OCI-M1 (cell line): Measurements from ENCODE around the gene RYK.
"Not testable (repeated sequence)": the region's sequence is repeated elsewhere in the genome, so short reads cannot be mapped to it uniquely, and the experiment has no call there.

Experiments used
- DNase-seq: peaks from one replicate; lab custom pipeline; 2025; lab: John Stamatoyannopoulos, UW

RYK gene

DNA sequence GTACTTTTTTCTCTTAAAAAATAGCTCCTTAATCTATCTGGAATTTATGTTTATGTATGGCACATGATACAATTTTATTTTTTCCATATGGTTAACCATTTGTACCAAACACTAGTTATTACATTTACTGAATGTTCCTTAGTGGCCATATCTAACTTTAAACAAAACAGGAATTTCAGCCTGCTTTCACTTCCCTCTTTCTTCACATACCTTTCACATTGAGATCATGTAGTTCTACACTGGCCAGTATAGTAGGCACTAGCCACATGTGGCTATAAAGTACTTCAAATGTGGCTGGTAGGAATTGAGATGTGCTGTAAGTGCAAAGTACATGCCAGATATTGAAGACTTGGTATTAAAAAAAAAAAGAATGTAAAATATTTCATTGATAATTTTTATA lies 4.7 kb upstream of the RYK start:
- peak; percentile 45 for DNase-seq

DNA sequence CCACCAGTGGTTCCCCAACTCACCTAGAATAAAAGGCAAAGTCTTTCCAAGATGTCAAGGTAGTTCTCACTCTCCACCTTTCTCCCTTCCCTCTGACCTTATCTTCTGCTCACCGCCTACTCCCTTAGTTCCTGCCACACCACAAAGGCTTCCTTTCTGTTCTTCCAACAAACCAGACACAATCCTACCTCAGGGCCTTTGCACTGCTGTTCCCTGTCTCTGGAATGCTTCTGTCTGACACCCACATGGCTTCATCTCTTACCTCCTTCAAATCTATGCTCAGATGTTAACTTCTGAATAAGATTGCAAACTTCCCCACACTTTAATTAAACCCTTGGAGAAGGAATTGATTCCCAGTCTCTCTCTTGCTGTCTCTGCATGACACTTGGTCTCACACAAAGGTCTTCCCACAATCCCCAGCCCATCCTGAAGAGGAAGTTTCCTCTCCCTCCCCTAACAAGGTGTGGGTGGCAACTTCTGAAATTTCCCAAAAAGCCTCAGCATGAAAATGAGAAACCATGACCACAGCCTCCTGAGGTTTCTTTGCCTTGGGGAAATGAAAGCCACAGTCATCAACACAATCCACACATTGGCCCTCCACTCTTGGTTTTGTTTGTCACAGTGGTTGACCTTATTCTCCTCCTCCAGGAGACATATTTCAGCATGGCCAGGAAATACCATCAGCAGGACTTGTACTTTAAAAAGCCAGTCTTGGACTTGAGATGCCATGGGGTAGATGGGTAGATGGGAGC lies 3.0 kb upstream of the RYK start:
- peak; percentile 17 for DNase-seq

DNA sequence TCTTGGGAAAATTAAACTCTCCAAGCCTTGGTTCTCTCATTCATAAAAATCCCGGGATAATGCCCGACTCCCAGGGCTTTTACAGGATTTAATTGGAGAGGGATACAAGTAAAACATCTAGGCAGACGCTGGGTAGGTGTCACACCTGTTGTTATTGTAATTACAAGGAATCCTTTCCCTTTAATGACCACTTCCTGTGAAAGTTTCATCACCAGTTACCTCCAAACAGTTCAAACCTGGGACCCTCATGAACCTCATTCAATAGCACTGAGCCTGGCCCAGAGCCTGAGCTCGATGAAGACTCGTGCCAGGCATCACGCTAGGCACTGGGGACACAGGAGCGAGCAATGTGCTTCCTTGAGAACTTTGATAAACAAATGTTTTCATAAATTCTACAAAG lies 2.1 kb upstream of the RYK start:
- DNase-seq = no peak

DNA sequence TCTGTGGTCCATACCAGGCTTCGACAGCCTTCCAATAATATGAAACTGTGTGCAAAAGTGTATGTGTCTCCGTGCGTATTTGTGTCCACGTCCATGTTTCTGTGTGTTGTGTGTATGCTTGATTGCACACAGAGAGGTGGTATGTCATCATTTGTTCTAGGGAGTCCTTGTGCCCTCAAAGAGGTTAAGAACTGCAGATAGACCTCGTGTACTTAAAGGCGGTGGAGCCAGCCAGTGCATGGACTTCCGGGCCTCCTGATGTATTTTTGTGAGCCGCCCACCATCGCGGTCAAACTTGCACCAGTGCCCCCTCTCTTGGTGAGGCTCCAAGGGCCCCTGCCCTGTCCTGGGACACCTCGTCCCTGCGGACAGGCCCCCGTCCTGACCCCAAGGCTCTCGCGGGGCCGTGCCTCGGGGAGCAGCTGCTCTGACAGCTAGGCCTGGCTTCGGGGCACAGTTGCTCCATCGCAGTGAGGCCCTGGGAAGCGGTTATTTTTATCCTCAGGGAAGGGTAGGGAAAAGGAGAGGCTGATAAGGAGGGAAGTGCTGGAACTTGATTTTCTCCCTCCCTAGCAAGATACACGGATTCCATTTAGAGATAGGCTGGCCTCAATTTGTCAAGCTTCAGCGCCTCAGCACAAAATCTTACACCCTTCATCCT lies 1.2 kb upstream of the RYK start:
- DNase-seq = no peak

DNA sequence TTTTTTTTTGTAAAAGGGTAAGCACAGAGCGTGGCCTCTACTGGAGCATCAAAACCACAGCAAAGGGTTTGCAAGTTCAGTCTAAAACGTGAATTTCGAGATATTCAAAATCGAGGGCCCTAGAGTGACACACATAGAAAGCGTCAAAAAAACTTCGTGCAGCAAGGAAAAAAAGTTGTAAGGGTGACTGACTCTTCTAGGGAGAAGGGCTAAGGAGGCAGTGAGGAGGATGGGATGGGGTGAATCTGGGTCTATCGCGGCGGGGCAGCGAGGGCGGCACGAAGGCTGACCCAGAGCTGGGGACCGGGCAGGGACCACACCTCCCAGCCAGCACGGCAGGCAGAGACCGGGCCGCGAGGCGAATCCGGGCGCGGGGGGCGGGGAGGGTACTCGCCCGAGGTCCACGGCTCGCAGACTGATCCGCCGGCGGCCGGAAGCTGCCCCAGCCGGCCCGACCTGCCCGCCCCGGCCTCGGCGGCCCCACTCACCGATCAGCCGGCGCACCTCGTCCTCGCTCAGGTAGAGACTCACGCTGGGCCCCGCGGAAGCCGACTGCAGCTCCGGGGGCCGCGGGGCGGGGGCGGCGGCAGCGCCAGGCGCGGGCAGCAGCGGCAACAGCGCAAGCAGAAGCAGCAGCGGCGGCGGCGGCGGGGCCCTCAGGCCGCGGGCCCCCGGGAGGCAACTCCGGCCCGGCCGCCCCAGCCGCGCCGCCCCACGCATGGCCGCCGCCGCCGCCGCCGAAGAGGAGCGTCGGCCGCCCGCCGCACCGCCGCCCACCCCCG lies 533 bp downstream of the RYK start:
- DNase-seq = peak; percentile 73

DNA sequence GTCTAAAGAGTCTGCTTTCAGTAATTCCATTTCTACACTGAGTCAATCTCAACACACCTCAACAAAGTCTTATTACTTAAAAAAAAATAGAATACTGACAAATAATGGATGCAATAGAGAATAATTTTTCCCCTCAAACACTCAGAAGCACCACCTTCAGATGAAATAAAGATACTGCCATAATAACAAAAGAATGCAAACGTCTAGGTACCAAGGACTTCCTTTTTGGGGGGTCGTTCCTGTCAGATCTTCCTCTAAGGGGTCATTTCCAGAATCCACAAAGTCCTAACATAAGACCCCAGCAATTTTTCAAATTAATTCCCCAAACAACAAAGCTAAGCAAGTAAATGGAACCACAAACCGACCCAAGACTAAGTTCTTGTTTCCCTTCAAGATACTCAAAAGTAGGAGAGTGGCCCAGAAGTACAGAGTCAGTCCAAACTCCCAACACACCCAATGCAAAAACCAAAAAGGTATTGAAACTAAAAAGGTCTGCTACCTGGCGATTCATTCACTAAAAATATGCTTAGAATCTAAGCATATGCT lies 1.3 kb downstream of the RYK start:
- DNase-seq = peak; percentile 59

DNA sequence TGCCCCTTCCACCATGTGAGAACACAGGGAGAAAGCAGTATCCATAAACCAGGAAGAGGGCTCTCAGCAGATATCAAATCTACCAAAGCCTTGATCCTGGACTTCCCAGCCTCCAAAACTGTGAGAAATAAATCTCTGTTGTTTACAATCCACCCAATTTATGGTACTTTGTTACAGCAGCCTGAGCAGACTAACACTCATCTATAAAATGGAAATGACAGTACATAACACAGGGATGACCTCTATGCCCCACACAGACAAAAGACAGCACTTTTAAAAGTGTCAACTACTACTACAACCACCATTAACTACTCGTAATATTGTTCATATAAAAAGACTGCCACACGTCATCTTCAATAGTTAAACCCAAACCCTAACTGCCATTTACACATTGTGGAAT lies 5.7 kb downstream of the RYK start:
- DNase-seq = no peak

DNA sequence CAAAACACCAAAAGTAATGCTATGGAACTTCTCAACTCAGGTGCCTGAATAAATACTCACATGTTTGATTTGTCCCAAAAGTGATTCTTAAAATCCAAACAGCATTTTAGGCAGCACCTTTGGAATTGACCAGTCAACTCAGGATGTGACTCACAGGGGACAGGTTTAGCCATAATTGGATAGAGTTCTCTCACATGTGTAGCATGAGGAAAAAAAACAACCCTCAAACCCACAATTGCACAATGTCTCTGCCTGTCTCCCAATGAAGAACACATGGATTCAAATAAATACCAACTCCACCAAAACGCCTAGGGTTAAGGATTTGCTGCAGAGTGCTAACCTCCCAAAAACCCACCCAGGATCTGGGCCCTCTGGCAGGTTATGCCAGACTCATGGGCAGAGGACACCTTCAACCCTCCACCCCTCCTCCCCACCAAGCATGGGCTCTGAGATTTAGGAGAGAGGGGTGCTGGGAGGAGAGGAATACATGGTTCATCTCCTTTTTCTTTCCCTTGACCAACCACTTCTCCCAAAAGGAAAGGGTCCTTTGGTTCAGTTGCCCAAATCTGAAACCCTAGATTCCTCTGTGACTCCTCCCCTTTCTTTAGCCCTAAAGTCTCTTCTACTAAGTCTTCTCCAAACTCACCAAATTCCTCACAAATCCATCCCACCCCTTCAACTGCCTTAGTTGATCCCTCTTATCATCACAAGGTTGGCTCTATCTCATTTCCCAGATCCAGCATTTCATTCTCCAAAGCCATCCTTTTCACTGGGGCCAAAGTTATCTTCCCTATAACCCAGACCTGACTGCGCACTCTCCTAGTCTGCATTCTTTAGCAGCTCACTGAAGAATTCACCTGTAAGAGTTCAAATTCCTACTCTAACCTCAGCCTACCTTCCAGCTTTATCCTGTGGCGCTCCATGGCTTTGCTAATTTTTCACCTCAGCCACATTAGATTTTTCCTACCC lies 7.7 kb downstream of the RYK start:
- peak; percentile 37 for DNase-seq

DNA sequence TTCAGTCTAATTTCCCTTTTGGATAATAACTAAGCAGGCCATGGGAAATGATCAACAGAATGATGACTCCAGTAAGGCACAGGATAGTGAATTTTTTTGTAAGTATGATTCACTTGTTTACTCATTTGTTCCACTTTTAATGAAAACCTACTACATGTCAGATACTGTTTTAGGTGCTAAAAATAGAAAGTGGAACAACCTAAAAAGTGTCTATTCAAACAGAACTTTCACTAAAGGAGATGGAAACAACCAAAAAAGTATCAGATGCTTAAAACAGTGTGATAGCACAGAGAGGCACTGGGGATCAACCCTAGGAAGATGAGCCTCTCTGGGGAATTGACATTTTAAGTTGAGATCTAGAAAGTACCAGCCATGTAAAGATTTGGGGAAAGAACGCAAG lies 11.1 kb downstream of the RYK start:
- DNase-seq = peak; percentile 11

DNA sequence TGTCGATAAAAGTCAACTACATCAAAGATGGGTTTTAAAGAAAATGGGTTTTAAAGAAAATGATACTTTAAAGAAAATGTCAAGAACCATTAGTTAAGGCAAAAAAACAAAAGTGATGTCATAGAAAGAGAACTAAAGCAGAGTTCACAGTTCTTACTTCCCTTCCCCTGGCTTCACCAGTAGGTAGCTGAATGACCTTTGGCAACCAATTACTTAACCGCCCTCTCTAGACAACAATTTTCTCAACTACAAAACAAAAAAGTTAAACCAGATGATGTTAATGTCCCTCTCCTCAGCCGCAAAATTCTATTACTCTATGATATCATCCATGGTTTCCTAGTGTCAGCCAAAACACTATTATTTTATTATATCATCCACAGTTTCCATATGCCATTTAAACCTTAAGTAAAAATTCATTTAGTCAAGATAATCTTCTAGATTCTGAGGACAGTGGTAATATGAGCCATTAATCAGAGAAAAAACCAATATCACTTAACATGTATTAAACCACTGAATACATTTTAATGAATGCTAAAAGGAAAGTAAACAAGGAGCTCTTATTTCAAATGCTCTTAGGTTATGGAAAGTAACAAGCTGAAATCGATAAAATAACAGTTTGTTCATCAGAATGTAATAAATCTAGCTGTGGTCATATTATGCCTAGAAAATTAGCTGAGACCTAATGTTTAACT lies 13.1 kb downstream of the RYK start:
- no peak for DNase-seq

DNA sequence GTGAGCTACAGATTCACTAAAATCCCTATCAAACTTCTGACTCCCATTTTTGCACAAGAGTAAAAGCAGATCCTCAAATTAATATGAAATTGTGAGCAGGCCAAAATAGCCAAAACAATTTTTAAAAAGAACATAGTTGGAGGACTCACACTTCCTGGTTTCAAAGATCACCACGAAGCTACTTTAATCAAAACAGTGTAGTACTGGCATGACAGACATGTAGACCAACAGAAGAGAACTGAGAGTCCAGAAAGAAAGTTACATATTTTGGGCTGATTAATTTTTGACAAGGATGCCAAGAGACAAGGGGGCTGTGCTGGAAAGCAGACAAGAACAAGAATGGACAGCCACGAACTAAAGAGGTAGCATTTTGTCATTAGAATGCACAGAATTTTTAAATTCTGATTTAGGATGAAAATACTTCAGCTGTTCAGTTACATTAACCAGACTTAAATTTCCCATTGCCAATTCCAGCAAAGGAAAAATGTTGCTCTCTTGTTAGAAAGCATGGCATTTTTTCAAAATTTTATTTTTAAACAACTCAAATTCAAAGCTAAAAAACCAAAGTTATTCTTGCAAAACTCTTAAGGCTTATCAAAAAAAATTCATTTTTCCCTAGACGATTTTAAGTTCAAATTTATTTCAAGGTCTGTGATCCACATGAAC lies 14.0 kb downstream of the RYK start:
- peak; percentile 30 for DNase-seq

DNA sequence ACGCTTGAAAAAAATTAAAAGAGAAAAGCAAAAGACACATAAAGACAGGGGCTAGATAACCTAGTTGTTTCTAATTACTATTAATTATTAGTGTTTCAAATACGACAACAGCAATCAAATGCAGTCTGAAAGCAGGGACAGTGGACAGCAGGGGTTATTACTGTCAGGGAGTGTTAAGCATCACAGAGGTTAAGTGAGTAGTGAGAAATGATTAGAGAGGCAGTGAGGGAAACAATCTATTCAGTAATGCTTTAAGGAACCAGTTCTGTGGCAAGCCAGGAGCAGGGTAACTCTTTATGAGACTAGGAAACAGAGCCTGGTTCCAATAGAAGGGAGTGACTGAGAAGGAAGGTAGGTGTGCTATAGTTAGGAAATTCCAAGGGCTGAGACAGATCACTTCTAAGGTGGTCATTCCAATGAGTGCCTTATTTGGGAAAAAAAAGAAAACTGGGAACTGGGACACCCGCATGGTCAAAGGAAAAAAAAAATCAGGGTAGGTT lies 15.0 kb downstream of the RYK start:
- DNase-seq = no peak

DNA sequence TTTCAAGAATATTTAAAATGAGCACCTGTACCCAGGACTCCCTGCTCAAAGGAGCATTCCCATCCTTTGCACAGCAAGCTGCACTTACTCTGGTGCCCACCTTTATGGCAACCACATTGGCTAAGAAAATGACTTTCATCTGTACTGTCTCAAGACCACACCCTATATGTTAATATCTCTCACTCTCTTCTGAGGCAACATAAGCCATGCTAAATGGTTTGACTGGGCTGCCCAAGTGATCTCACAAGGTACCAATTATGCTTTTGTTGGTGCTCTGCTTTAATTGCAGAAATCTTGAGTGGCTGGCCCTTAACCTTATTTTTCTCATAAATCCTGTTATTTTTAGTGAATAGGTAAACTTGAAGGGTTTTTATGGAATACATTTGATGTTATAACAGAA lies 17.7 kb downstream of the RYK start:
- DNase-seq = peak; percentile 29

DNA sequence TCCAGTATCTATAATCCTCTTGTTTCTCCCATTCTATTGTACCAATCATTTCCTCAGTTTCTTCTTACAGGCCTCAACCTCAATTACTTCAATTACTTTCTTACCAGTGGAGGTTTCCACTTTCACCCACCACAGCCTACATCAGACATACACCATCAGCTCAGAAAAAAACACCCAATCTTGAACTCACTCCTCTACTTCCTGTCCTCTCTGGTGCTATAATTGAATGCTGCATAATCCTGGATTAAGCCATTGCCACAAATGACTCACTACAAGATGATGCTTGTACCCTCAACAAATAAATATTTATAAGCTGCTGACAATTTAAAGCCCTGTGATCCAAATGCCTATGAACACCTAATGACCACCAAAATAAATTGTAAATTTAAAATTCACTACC lies 18.5 kb downstream of the RYK start:
- peak; percentile 43 for DNase-seq

DNA sequence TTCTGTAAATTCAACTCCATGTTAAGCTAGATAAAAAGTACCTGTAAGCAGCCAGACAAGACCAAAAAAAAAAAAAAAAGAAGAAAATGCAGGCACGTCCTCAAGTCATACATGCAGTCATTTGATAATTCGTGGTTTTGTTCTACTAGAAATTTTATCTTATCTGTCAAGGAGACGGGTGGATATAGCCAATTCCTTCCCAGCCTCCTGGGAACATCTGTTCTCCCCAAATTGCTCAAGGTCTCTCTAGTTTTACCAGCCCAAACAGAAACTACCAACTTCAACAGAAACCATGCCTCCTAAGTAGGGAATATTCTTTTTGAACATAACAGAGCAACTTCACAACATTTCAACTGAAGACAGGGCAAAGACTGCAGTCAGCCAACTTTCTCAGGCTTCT lies 19.5 kb downstream of the RYK start:
- DNase-seq = peak; percentile 68

DNA sequence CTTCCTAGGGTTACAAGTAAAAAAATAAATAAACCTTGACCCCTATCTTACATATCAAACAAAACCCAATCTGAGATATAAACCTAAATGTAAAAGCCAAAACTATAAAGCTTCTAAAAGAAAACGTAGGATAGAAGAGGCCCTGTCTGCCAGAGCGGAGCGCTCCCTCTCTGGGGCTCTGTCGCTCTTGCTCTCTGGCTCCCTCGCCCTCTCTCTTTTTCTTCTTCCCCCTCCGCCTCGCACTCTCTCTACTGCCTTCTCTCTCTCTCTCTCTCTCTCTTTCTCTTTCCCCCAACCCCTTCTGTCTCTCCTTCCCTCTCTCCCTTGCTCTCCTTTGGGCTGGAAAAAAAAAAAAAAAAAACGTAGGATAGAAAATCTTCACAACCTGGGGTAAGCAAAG lies 21.6 kb downstream of the RYK start:
- no peak for DNase-seq

DNA sequence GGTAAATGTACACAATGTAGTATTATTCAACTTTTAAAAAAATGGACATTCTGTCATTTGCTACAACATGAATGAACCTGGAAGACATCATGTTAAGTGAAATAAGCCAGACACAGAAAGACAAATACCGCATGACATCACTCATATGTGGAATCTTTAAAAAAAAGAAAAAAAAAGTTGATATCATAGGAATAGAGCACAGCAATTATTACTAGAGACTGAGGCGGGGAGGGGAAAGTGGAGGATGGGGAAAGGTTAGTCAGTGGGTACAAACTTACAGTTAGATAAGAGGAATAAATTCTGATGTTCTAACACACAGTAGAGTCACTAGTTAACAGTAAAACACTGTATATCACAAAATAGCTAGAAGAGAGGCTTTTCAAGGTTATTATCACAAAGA lies 22.2 kb downstream of the RYK start:
- DNase-seq = no peak

DNA sequence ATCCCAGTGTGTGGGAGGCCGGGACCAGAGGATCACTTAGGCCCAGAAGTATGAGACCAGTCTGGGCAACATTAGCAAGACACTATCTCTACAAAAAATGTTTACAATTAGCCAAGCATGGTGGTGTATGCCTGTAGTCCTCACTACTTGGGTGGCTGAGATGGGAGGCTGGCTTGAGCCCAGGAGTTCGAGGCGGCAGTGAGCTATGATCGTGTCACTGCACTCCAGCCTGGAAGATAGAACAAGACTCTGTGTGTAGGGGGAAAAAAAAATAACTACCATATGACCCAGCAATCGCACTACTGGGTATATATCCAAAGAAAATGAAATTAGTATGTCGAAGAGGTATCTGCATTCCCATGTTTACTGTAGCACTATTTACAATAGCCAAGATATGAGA lies 22.6 kb downstream of the RYK start:
- DNase-seq = no peak

DNA sequence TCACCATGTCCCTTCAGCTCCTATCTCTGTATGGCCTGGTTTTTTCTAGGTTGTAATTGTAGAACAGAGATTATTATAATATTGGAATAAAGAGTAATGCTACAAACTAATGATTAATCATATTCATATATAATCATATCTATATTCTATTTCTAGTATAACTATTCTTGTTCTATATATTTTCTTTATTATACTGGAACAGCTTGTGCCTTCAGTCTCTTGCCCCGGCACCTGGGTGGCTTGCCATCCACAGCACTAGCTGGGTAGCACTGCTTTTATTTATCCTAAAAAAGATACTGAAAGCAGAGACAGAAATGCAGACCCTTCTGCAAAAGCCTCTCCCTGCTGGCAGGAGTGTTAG lies 25.9 kb downstream of the RYK start:
- DNase-seq = not testable (repeated sequence)

DNA sequence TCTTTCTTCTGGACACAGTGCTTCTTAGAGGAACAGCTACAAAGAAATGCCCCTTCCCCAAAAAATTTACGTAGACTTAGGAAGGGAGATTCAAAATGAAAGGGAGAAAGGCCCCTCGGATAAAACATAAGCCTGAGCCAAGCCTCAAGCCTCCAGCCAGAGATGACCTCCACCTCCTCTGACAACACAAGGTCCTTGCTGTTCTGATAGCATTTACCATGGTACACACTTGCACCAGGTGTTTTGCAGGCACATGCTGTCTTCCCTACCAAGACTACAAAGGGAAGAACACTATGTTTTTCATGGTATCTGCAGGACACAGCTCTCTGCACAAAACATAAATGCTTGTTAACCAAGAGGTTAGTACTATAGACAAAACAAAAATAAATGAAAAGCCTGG lies 27.8 kb downstream of the RYK start:
- DNase-seq = no peak
